BLaER1 treated with 17β-estradiol and CSF1 and Interleukin-3, amounts not matched to agents 10 nM and 100 nM (cell line): ENCODE data around the gene APLNR.

Experiments used
- H3K27ac ChIP-seq, 11 experiments: shearing (Covaris generic); formaldehyde crosslinking; 2 replicates each; pipeline ENCODE4 v1.8.1; 2022
- H3K27me3 ChIP-seq, 11 experiments: shearing (Covaris generic); formaldehyde crosslinking; 2 replicates each; pipeline ENCODE4 v1.8.1; 2022
- H3K36me3 ChIP-seq, 11 experiments: shearing (Covaris generic); formaldehyde crosslinking; 2 replicates each; pipeline ENCODE4 v1.8.1; 2022
- H3K4me1 ChIP-seq, 10 experiments: shearing (Covaris generic); formaldehyde crosslinking; 2 replicates each; pipeline ENCODE4 v1.8.1; 2022
- H3K4me2 ChIP-seq, 11 experiments: shearing (Covaris generic); formaldehyde crosslinking; 2 replicates each; pipeline ENCODE4 v1.8.1; 2022
- H3K4me3 ChIP-seq, 10 experiments: shearing (Covaris generic); formaldehyde crosslinking; 2 replicates each; pipeline ENCODE4 v1.8.1; 2022
- H3K9ac ChIP-seq, 11 experiments: shearing (Covaris generic); formaldehyde crosslinking; 2 replicates each; pipeline ENCODE4 v1.8.1; 2022
- H3K9me3 ChIP-seq, 11 experiments: shearing (Covaris generic); formaldehyde crosslinking; replicated peaks in 1 of 11; 2 replicates each; pipeline ENCODE4 v1.8.1; 2022
- H4K20me1 ChIP-seq, 11 experiments: shearing (Covaris generic); formaldehyde crosslinking; 2 replicates each; pipeline ENCODE4 v1.8.1; 2022
- Cebpa-rat ChIP-seq, 11 experiments: shearing (Covaris generic); IDR thresholded peaks; 2 replicates each; pipeline ENCODE4 v1.8.1; 2022

The APLNR gene

GRCh38 chr11:57260937-57261783 lies 24.1 kb upstream of the APLNR start:
- H3K4me3 ChIP-seq: no peak overlapping the region

GRCh38 chr11:57256119-57256518 lies 19.1 kb upstream of the APLNR start:
- no peak for TF ChIP-seq Cebpa-rat (IDR thresholded peaks at IDR 0.05)
- Histone ChIP-seq H3K9me3 (peaks cover 0 to 23% (median 13%) of the 10 kb centered on the region in 11 experiments; a peak in 17 of 22 replicates), H3K27ac (no peak overlapping the region), H3K9ac (no peak overlapping the region), H3K4me1 (peaks cover 0 to 6% (median 0%) of the 10 kb centered on the region in 10 experiments; a peak in 2 of 20 replicates), H3K4me2 (no peak overlapping the region), H3K27me3 (0 out of 22 replicates have a peak, but pooled peaks cover 0 to 3% (median 0%) of the 10 kb centered on the region in 11 experiments), H3K4me3 (no peak overlapping the region), H3K36me3 (no peaks in the 10 kb centered on the region), H4K20me1 (no peaks in the 10 kb centered on the region)

More at GRCh38 chr11:57260937-57261783, 24.1 kb upstream of the APLNR start:
- Histone ChIP-seq H4K20me1 (no peaks in the 10 kb centered on the region), H3K27ac (no peak overlapping the region), H3K9me3 (peaks cover 22 to 51% (median 33%) of the 10 kb centered on the region in 11 experiments), H3K27me3 (no peaks in the 10 kb centered on the region), H3K9ac (no peak overlapping the region), H3K36me3 (no peaks in the 10 kb centered on the region), H3K4me1 (peaks cover 0 to 6% (median 0%) of the 10 kb centered on the region in 10 experiments; a peak in 2 of 20 replicates), H3K4me2 (no peak overlapping the region)
- TF ChIP-seq Cebpa-rat (IDR thresholded peaks at IDR 0.05): peak in 1 of 11 experiments; percentile 49; a peak in 2 of 22 replicates

GRCh38 chr11:57255618-57256017 lies 18.6 kb upstream of the APLNR start:
- Histone ChIP-seq H3K27me3 (0 out of 22 replicates have a peak, but pooled peaks cover 0 to 3% (median 0%) of the 10 kb centered on the region in 11 experiments), H3K9me3 (peaks cover 0 to 23% (median 13%) of the 10 kb centered on the region in 11 experiments; a peak in 17 of 22 replicates), H3K27ac (no peak overlapping the region), H3K4me1 (peaks cover 0 to 6% (median 0%) of the 10 kb centered on the region in 10 experiments; a peak in 2 of 20 replicates), H3K9ac (no peak overlapping the region), H3K36me3 (no peaks in the 10 kb centered on the region), H3K4me3 (no peak overlapping the region), H4K20me1 (no peaks in the 10 kb centered on the region), H3K4me2 (no peak overlapping the region)
- TF ChIP-seq Cebpa-rat (IDR thresholded peaks at IDR 0.05): no peak

GRCh38 chr11:57254631-57255030 lies 17.6 kb upstream of the APLNR start:
- Histone ChIP-seq H3K9ac (no peak overlapping the region), H3K4me1 (peaks cover 0 to 6% (median 0%) of the 10 kb centered on the region in 10 experiments; a peak in 2 of 20 replicates), H3K4me3 (no peak overlapping the region), H3K36me3 (no peaks in the 10 kb centered on the region), H3K4me2 (no peak overlapping the region), H4K20me1 (no peaks in the 10 kb centered on the region), H3K27me3 (0 out of 22 replicates have a peak, but pooled peaks cover 0 to 3% (median 0%) of the 10 kb centered on the region in 11 experiments), H3K9me3 (peaks cover 0 to 23% (median 13%) of the 10 kb centered on the region in 11 experiments; a peak in 17 of 22 replicates), H3K27ac (no peak overlapping the region)
- TF ChIP-seq Cebpa-rat (IDR thresholded peaks at IDR 0.05): no peak

GRCh38 chr11:57251491-57252104 lies 14.5 kb upstream of the APLNR start:
- Histone ChIP-seq H3K4me3 (no peak overlapping the region), H3K36me3 (no peaks in the 10 kb centered on the region), H3K9me3 (peaks cover 0 to 4% (median 3%) of the 10 kb centered on the region in 11 experiments; a peak in 9 of 22 replicates), H3K27me3 (0 out of 22 replicates have a peak, but pooled peaks cover 0 to 3% (median 0%) of the 10 kb centered on the region in 11 experiments), H3K4me1 (peaks cover 0 to 6% (median 0%) of the 10 kb centered on the region in 10 experiments; a peak in 4 of 20 replicates), H4K20me1 (no peaks in the 10 kb centered on the region), H3K4me2 (no peak overlapping the region), H3K9ac (no peak overlapping the region), H3K27ac (no peak overlapping the region)
- TF ChIP-seq Cebpa-rat (IDR thresholded peaks at IDR 0.05): no peak

DNA sequence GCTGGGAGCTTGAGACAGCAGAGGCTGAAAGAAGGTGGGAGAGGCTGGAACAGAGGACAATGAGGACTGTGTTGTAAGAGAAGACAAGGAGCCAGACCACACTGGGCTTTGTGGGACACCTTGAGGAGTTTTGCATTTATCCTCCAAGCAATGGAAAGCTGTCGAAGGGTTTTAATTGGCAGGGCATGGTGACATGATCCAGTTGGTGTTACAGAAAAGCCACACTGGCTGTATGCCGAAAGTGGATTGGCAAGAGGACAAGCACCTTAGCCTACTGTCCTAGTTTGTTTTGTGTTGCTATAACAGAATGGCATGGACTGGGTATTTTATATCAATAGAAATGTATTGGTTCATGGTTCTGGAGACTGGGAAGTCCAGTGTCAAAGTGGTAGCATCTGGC lies 14.0 kb upstream of the APLNR start:
- Histone ChIP-seq H3K9ac (no peak overlapping the region), H3K4me3 (no peak overlapping the region), H3K27ac (no peak overlapping the region), H3K9me3 (no peaks in the 10 kb centered on the region), H3K4me1 (peaks cover 0 to 6% (median 0%) of the 10 kb centered on the region in 10 experiments; a peak in 4 of 20 replicates), H3K36me3 (no peaks in the 10 kb centered on the region), H4K20me1 (no peaks in the 10 kb centered on the region), H3K4me2 (no peak overlapping the region), H3K27me3 (0 out of 22 replicates have a peak, but pooled peaks cover 0 to 3% (median 0%) of the 10 kb centered on the region in 11 experiments)
- no peak for TF ChIP-seq Cebpa-rat (IDR thresholded peaks at IDR 0.05)

GRCh38 chr11:57249384-57250319 lies 12.6 kb upstream of the APLNR start:
- H3K9ac ChIP-seq: no peak overlapping the region
- H3K4me2 ChIP-seq: peak overlapping the region in 3 of 11 experiments; percentile 31 to 54 (median 44); a peak in 4 of 22 replicates
- no peaks in the 10 kb centered on the region for H3K9me3 ChIP-seq
- no peaks in the 10 kb centered on the region for H3K36me3 ChIP-seq
- TF ChIP-seq Cebpa-rat (IDR thresholded peaks at IDR 0.05): no peak
- no peak overlapping the region for H3K4me3 ChIP-seq
- H3K4me1 ChIP-seq: peaks cover 6 to 15% (median 10%) of the 10 kb centered on the region in 10 experiments
- no peak overlapping the region for H3K27ac ChIP-seq
- H4K20me1 ChIP-seq: no peaks in the 10 kb centered on the region
- 0 out of 22 replicates have a peak, but pooled peaks cover 0 to 3% (median 0%) of the 10 kb centered on the region in 11 experiments for H3K27me3 ChIP-seq

- Histone ChIP-seq H3K4me2 (peak overlapping the region in 3 of 11 experiments; percentile 31 to 54 (median 44); a peak in 4 of 22 replicates), H3K27me3 (0 out of 22 replicates have a peak, but pooled peaks cover 0 to 3% (median 0%) of the 10 kb centered on the region in 11 experiments), H3K4me3 (no peak overlapping the region), H3K27ac (no peak overlapping the region), H3K9me3 (no peaks in the 10 kb centered on the region), H3K4me1 (peaks cover 6 to 18% (median 13%) of the 10 kb centered on the region in 10 experiments), H3K36me3 (no peaks in the 10 kb centered on the region), H3K9ac (no peak overlapping the region), H4K20me1 (no peaks in the 10 kb centered on the region)
- TF ChIP-seq Cebpa-rat (IDR thresholded peaks at IDR 0.05): no peak
Observed at GRCh38 chr11:57248780-57249383, 11.8 kb upstream of the APLNR start.
